OCI-LY1 (cell line): Measurements from ENCODE around the gene DHRSX.

ENCODE experiments used
- H2AFZ ChIP-seq: fragments of 200-600 bp; sonication (generic), shearing (Covaris generic); 2 replicates; pipeline ENCODE4 v1.6.0; 2014; ENCODE audit warnings: antibody characterized with exemption, mild to moderate bottlenecking, low read length
- H3F3A ChIP-seq: fragments of 200-600 bp; sonication (generic), shearing (Covaris generic); 2 replicates; pipeline ENCODE4 v1.6.0; 2014; ENCODE audit warnings: mild to moderate bottlenecking, antibody characterized with exemption, low read length, moderate library complexity; ENCODE audit not compliant: insufficient read depth
- H3K27ac ChIP-seq: fragments of 200-600 bp; sonication (generic); 2 replicates; pipeline ENCODE4 v1.5.1; 2014; ENCODE audit warnings: low read length, mixed run types, mild to moderate bottlenecking, low read depth; ENCODE audit not compliant: poor library complexity, severe bottlenecking
- H3K27me3 ChIP-seq: fragments of 200-600 bp; sonication (generic); 2 replicates; pipeline ENCODE4 v1.6.0; 2014; ENCODE audit warnings: antibody characterized with exemption, mild to moderate bottlenecking, low read length, moderate library complexity; ENCODE audit not compliant: insufficient read depth
- H3K36me3 ChIP-seq: fragments of 200-600 bp; sonication (generic); 2 replicates; pipeline ENCODE4 v1.6.1; 2014; ENCODE audit warnings: mild to moderate bottlenecking, antibody characterized with exemption, low read length, moderate library complexity, mixed read lengths; ENCODE audit not compliant: insufficient read depth
- H3K4me1 ChIP-seq: fragments of 200-600 bp; sonication (generic); 2 replicates; pipeline ENCODE4 v1.5.1; 2014; ENCODE audit warnings: mild to moderate bottlenecking, low read length, moderate library complexity; ENCODE audit not compliant: insufficient read depth, severe bottlenecking
- H3K4me2 ChIP-seq: fragments of 200-600 bp; sonication (generic), shearing (Covaris generic); 2 replicates; pipeline ENCODE4 v1.6.1; 2014; ENCODE audit warnings: low read length
- H3K4me3 ChIP-seq: fragments of 200-600 bp; sonication (generic); 2 replicates; pipeline ENCODE4 v1.5.1; 2014; ENCODE audit warnings: low read length, low read depth, mild to moderate bottlenecking, mixed read lengths; ENCODE audit not compliant: poor library complexity, severe bottlenecking
- H3K79me2 ChIP-seq: fragments of 200-600 bp; shearing (Covaris generic); 2 replicates; pipeline ENCODE4 v1.6.1; 2016; ENCODE audit warnings: mixed run types, low read length, mixed read lengths; ENCODE audit not compliant: insufficient read depth
- H3K9ac ChIP-seq: fragments of 200-600 bp; sonication (generic), shearing (Covaris generic); 2 replicates; pipeline ENCODE4 v1.6.1; 2014; ENCODE audit warnings: mild to moderate bottlenecking, low read length, mixed read lengths
- H3K9me2 ChIP-seq: fragments of 200-600 bp; sonication (generic), shearing (Covaris generic); 2 replicates; pipeline ENCODE4 v1.6.1; 2014; ENCODE audit warnings: low read depth, mild to moderate bottlenecking, low read length, mixed read lengths
- H3K9me3 ChIP-seq: fragments of 200-600 bp; shearing (Covaris generic); 2 replicates; pipeline ENCODE4 v1.6.1; 2014; ENCODE audit warnings: low read length, mixed read lengths
- H4K20me1 ChIP-seq: fragments of 200-600 bp; sonication (generic), shearing (Covaris generic); 2 replicates; pipeline ENCODE4 v1.6.0; 2016; ENCODE audit warnings: mild to moderate bottlenecking, low read length; ENCODE audit not compliant: insufficient read depth
- EZH2 ChIP-seq: fragments of 200-600 bp; sonication (generic), shearing (Covaris generic); IDR thresholded peaks from 2 replicates; pipeline ENCODE4 v1.8.0; 2017; ENCODE audit warnings: borderline replicate concordance, mixed run types, mild to moderate bottlenecking, antibody characterized with exemption, low read length, moderate library complexity, mixed read lengths
- TF ChIP-seq, protein P1 (sequence below): fragments of 200-600 bp; sonication (generic), shearing (Covaris generic); IDR thresholded peaks from 2 replicates; pipeline ENCODE4 v1.5.1; 2017; ENCODE audit warnings: mild to moderate bottlenecking, antibody characterized with exemption, low read length, moderate library complexity, mixed read lengths

DHRSX gene

DNA sequence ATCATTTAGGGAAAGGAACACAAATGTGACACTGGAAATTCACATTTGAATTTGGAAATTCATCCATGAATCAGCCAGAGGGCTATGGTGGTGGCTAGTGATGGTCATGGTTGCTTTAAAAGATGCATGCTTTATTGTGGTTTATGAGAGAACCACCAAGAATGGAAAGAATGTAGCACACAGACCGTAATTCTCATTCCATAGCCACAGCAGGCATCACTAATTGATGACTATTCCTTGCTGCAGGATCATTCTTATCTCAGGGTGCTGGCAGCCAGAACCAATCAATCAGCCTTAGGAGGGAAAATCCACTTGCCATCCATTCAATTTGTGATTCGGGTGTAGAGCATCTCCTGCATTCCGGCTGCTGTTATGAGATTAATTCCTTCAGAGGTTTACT is 115.6 kb downstream of the DHRSX start:
- no peaks in the 10 kb centered on the region for H3K9me2 ChIP-seq
- no peaks in the 10 kb centered on the region for H3K9me3 ChIP-seq
- no peak overlapping the region for H3K27ac ChIP-seq
- H3K4me3 ChIP-seq, result no peak overlapping the region
- H3K27me3 ChIP-seq, result no peaks in the 10 kb centered on the region
- no peak overlapping the region for H3K4me2 ChIP-seq
- H3K79me2 ChIP-seq, result no peaks in the 10 kb centered on the region
- H4K20me1 ChIP-seq, result no peaks in the 10 kb centered on the region
- H2AFZ ChIP-seq, result no peak overlapping the region
- H3K36me3 ChIP-seq, result no peaks in the 10 kb centered on the region; the same call in 1 of the 2 replicates
- H3F3A ChIP-seq, result no peaks in the 10 kb centered on the region
- TF ChIP-seq, protein P1, sequence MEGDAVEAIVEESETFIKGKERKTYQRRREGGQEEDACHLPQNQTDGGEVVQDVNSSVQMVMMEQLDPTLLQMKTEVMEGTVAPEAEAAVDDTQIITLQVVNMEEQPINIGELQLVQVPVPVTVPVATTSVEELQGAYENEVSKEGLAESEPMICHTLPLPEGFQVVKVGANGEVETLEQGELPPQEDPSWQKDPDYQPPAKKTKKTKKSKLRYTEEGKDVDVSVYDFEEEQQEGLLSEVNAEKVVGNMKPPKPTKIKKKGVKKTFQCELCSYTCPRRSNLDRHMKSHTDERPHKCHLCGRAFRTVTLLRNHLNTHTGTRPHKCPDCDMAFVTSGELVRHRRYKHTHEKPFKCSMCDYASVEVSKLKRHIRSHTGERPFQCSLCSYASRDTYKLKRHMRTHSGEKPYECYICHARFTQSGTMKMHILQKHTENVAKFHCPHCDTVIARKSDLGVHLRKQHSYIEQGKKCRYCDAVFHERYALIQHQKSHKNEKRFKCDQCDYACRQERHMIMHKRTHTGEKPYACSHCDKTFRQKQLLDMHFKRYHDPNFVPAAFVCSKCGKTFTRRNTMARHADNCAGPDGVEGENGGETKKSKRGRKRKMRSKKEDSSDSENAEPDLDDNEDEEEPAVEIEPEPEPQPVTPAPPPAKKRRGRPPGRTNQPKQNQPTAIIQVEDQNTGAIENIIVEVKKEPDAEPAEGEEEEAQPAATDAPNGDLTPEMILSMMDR, result no peak
- no peak for TF ChIP-seq EZH2
- no peaks in the 10 kb centered on the region for H3K4me1 ChIP-seq
- H3K9ac ChIP-seq, result no peak overlapping the region

DNA sequence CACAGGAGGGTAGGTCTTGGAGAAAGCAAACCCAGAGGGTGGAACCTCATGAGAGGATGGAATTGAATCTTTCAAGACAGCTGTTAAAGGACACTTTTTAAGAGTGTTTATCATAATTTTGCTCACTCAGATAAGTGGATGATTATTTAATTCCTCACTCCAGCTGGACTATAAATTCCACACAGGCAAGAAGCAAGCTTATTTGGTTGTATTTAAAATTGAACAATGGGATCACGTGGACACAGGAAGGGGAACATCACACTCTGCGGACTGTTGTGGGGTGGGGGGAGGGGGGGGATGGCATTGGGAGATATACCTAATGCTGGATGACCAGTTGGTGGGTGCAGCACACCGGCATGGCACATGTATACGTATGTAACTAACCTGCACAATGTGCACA is 116.3 kb downstream of the DHRSX start:
- no peaks in the 10 kb centered on the region; the same call in 1 of the 2 replicates for H3K36me3 ChIP-seq
- H3K9me3 ChIP-seq, result no peaks in the 10 kb centered on the region
- no peaks in the 10 kb centered on the region for H3K4me1 ChIP-seq
- H3F3A ChIP-seq, result no peaks in the 10 kb centered on the region
- no peak overlapping the region for H3K9ac ChIP-seq
- no peak overlapping the region for H3K4me2 ChIP-seq
- H3K27me3 ChIP-seq, result no peaks in the 10 kb centered on the region
- H3K79me2 ChIP-seq, result no peaks in the 10 kb centered on the region
- H3K27ac ChIP-seq, result no peak overlapping the region
- no peak overlapping the region for H2AFZ ChIP-seq
- no peaks in the 10 kb centered on the region for H3K9me2 ChIP-seq
- H3K4me3 ChIP-seq, result no peak overlapping the region
- no peaks in the 10 kb centered on the region for H4K20me1 ChIP-seq
- no peak for TF ChIP-seq EZH2
- TF ChIP-seq, protein P1, result no peak

DNA sequence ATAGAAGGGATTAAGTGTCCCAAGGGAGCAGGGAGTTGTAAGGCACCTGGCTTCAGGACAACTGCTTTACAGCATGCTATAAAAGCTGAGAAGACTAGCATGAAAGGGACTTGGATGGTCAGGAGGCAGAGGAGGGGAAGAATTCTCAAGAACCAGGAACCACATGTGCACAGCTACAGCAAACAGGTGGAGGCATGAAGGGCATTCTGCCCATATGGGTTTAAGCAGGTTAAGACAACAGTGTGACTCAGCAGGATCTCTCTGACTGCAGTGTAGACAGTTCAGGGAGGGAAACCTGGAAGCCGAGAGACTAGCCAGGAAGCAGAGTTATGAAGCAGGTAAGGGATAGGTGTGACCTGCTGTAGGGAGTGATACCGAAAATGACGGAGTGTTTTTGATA is 117.0 kb downstream of the DHRSX start:
- H3K9me3 ChIP-seq, result no peaks in the 10 kb centered on the region
- H3K9ac ChIP-seq, result no peak overlapping the region
- no peaks in the 10 kb centered on the region for H3K27me3 ChIP-seq
- no peaks in the 10 kb centered on the region for H4K20me1 ChIP-seq
- H3K9me2 ChIP-seq, result no peaks in the 10 kb centered on the region
- TF ChIP-seq EZH2, result no peak
- TF ChIP-seq, protein P1, result no peak
- H3K27ac ChIP-seq, result no peak overlapping the region
- H3F3A ChIP-seq, result no peaks in the 10 kb centered on the region
- no peaks in the 10 kb centered on the region for H3K79me2 ChIP-seq
- H3K4me2 ChIP-seq, result no peak overlapping the region
- H3K4me1 ChIP-seq, result no peaks in the 10 kb centered on the region
- no peak overlapping the region for H2AFZ ChIP-seq
- H3K36me3 ChIP-seq, result no peaks in the 10 kb centered on the region; the same call in 1 of the 2 replicates
- no peak overlapping the region for H3K4me3 ChIP-seq
